Caco-2 (cell line): Measurements from ENCODE around the gene BEST3. TPM values are rescaled to one million over a fixed set of nuclear protein-coding genes. Genes with fewer than 3 reads are reported as not detected.

Source experiments
- total RNA-seq: library from RNA; stranded (reverse); gene quantifications from 2 replicates; pipeline ENCODE4 v1.2.3, GENCODE V29; 2022

Gene BEST3
- total RNA-seq, 1 experiment from 2014 or later: 1.3 TPM

Other genes starting within 250 kb of the BEST3 start
- gene FRS2, start 228.9 kb downstream of the BEST3 start, total RNA-seq: 82.3 and 86.5 TPM in 2 replicates
- 321 and 341 TPM in 2 replicates for gene CCT2, start 113.8 kb downstream of the BEST3 start, total RNA-seq
- gene LRRC10, start 88.4 kb downstream of the BEST3 start, total RNA-seq: not detected in 2 replicates
- gene RAB3IP, start 39.6 kb upstream of the BEST3 start, total RNA-seq: 70.8 and 82.5 TPM in 2 replicates
- gene MYRFL, start 125.9 kb upstream of the BEST3 start, total RNA-seq: 0.16 and 0.44 TPM in 2 replicates